Measurements from ENCODE around the gene LENG1.

LENG1 gene

GRCh38 chr19:54127688-54128440, 31.7 kb downstream of the LENG1 start:
- Histone ChIP-seq H3K36me3 (ENCODE audit: control insufficient read depth in 2 of 2, insufficient read depth in 1 of 2, low read length in 2 of 2) (peaks cover 17 to 84% of the 10 kb centered on the region in 2 experiments), H3K4me3 (ENCODE audit: low read depth, low read length) (no peak overlapping the region), H3K9me3 (ENCODE audit: control insufficient read depth, insufficient read depth, low read depth, low read length) (no peaks in the 10 kb centered on the region), H3K27ac (ENCODE audit: extremely low read depth, low read depth, low read length) (no peak overlapping the region), H3K4me1 (ENCODE audit: control insufficient read depth, insufficient read depth, low read length) (no peaks in the 10 kb centered on the region)
- POLR2A ChIA-PET: interaction anchor here (0.6 to 6.2 kb wide), 2 partner anchors 9 to 244 kb away, joined by 3 to 37 read pairs; partner anchors contain the start of gene CNOT3
- CTCF ChIA-PET: interaction anchor here (0.5 kb wide), 1 partner anchor 1314 kb away, joined by 3 read pairs; no protein-coding TSS in a partner anchor
- TF ChIP-seq ZNF558 (tag by site-specific recombination; IDR thresholded peaks at IDR 0.05): no peak
- TF ChIP-seq SCRT1 (tag by site-specific recombination; IDR thresholded peaks at IDR 0.05; ENCODE audit: borderline replicate concordance): peak; percentile 58; the same call in 1 of the 2 replicates
- TF ChIP-seq OVOL3 (tag by site-specific recombination; IDR thresholded peaks at IDR 0.05): no peak
- TF ChIP-seq SCRT2 (tag by site-specific recombination; IDR thresholded peaks at IDR 0.05): peak; percentile 78

GRCh38 chr19:54125713-54126112, 33.8 kb downstream of the LENG1 start:
- Histone ChIP-seq H3K27ac (ENCODE audit: extremely low read depth, low read depth, low read length) (no peak overlapping the region), H3K9me3 (ENCODE audit: control insufficient read depth, insufficient read depth, low read depth, low read length) (no peaks in the 10 kb centered on the region), H3K36me3 (ENCODE audit: control insufficient read depth in 2 of 2, insufficient read depth in 1 of 2, low read length in 2 of 2) (peaks cover 12 to 89% of the 10 kb centered on the region in 2 experiments; a peak in 2 of 3 replicates), H3K4me1 (ENCODE audit: control insufficient read depth, insufficient read depth, low read length) (no peaks in the 10 kb centered on the region), H3K4me3 (ENCODE audit: low read depth, low read length) (no peak overlapping the region)
- CTCF ChIA-PET: interaction anchor here (0.6 kb wide), 1 partner anchor 28 kb away, joined by 3 read pairs; no protein-coding TSS in a partner anchor
- POLR2A ChIA-PET: interaction anchor here (1.1 to 6.2 kb wide), 2 partner anchors 11 kb away, joined by 5 to 37 read pairs; partner anchors contain the start of genes CNOT3, PRPF31 and TFPT
- no peak for TF ChIP-seq ZNF558 (tag by site-specific recombination; IDR thresholded peaks at IDR 0.05)
- TF ChIP-seq SCRT1 (tag by site-specific recombination; IDR thresholded peaks at IDR 0.05; ENCODE audit: borderline replicate concordance): no peak
- no peak for TF ChIP-seq GLIS2 (tag by site-specific recombination; IDR thresholded peaks at IDR 0.05)
- TF ChIP-seq ZNF335 (tag by site-specific recombination; conservative IDR thresholded peaks at IDR 0.05): no peak
- no peak for TF ChIP-seq ZNF223 (tag by site-specific recombination; IDR thresholded peaks at IDR 0.05)
- no peak for TF ChIP-seq ZSCAN16 (tag by site-specific recombination; IDR thresholded peaks at IDR 0.05)
- TF ChIP-seq ZFP69B (tag by site-specific recombination; IDR thresholded peaks at IDR 0.05): no peak
- no peak for TF ChIP-seq WT1 (tag by site-specific recombination; IDR thresholded peaks at IDR 0.05)
- TF ChIP-seq ZNF626 (tag by site-specific recombination; IDR thresholded peaks at IDR 0.05): no peak
- TF ChIP-seq ZNF341 (tag by site-specific recombination; IDR thresholded peaks at IDR 0.05; ENCODE audit: low read depth): no peak
- TF ChIP-seq ZNF610 (tag by site-specific recombination; IDR thresholded peaks at IDR 0.05; ENCODE audit: borderline replicate concordance): no peak
- TF ChIP-seq ZNF248 (tag by site-specific recombination; IDR thresholded peaks at IDR 0.05): no peak
- TF ChIP-seq ZNF112 (tag by site-specific recombination; IDR thresholded peaks at IDR 0.05): no peak
- TF ChIP-seq ZNF629 (tag by site-specific recombination; IDR thresholded peaks at IDR 0.05): no peak
- no peak for TF ChIP-seq ZNF202 (tag by site-specific recombination; IDR thresholded peaks at IDR 0.05; ENCODE audit: borderline replicate concordance)

GRCh38 chr19:54124393-54124792, 35.1 kb downstream of the LENG1 start:
- CTCF ChIA-PET: no interaction called here
- no peak for TF ChIP-seq ZNF514 (tag by site-specific recombination; IDR thresholded peaks at IDR 0.05)
- TF ChIP-seq RBAK (tag by site-specific recombination; IDR thresholded peaks at IDR 0.05): no peak
- TF ChIP-seq ZNF571 (tag by site-specific recombination; IDR thresholded peaks at IDR 0.05): no peak
- no peak for TF ChIP-seq SCRT1 (tag by site-specific recombination; IDR thresholded peaks at IDR 0.05; ENCODE audit: borderline replicate concordance)
- no peak for TF ChIP-seq ZNF221 (tag by site-specific recombination; IDR thresholded peaks at IDR 0.05; ENCODE audit: borderline replicate concordance)
- no peak for TF ChIP-seq ZNF747 (tag by site-specific recombination; IDR thresholded peaks at IDR 0.05)
- no peak for TF ChIP-seq HOXD13 (CRISPR knock-in tag; IDR thresholded peaks at IDR 0.05; ENCODE audit: borderline replicate concordance)
- no peak for TF ChIP-seq SP7 (tag by site-specific recombination; IDR thresholded peaks at IDR 0.05)
- no peak for TF ChIP-seq FEZF1 (tag by site-specific recombination; IDR thresholded peaks at IDR 0.05)
- no peak for TF ChIP-seq ZNF37A (tag by site-specific recombination; IDR thresholded peaks at IDR 0.05)
- TF ChIP-seq SP2 (tag by site-specific recombination; IDR thresholded peaks at IDR 0.05): no peak
- no peak for TF ChIP-seq ZNF174 (tag by site-specific recombination; IDR thresholded peaks at IDR 0.05)
- TF ChIP-seq ZNF76 (tag by site-specific recombination; IDR thresholded peaks at IDR 0.05; ENCODE audit: borderline replicate concordance, low read depth): no peak
- no peak for TF ChIP-seq ELK4 (IDR thresholded peaks at IDR 0.05; ENCODE audit: borderline replicate concordance, low read depth, low read length)
- no peak for TF ChIP-seq ZNF155 (tag by site-specific recombination; IDR thresholded peaks at IDR 0.05)

More at GRCh38 chr19:54124393-54124792, 35.1 kb downstream of the LENG1 start:
- Histone ChIP-seq H3K9me3 (ENCODE audit: control insufficient read depth, insufficient read depth, low read depth, low read length) (no peaks in the 10 kb centered on the region), H3K27ac (ENCODE audit: extremely low read depth, low read depth, low read length) (no peak overlapping the region), H3K4me3 (ENCODE audit: low read depth, low read length) (no peak overlapping the region), H3K36me3 (ENCODE audit: control insufficient read depth in 2 of 2, insufficient read depth in 1 of 2, low read length in 2 of 2) (peaks cover 18 to 94% of the 10 kb centered on the region in 2 experiments), H3K4me1 (ENCODE audit: control insufficient read depth, insufficient read depth, low read length) (no peaks in the 10 kb centered on the region)
- POLR2A ChIA-PET: interaction anchor here (2.1 to 6.2 kb wide), 2 partner anchors 9 to 13 kb away, joined by 12 to 37 read pairs; partner anchors contain the start of genes CNOT3, PRPF31 and TFPT
